Mucosa of descending colon (tissue), 3 donors: Measurements from ENCODE around the gene AP1M1. TPM values are rescaled to one million over a fixed set of nuclear protein-coding genes. Genes with fewer than 3 reads are reported as not detected.

Experiments used
- ATAC-seq: fragments of 200-7000 bp; cut with Tn5 transposase; one replicate; pipeline ENCODE4 v1.9.1; 2020; ENCODE audit warnings: mild to moderate bottlenecking, moderate library complexity
- DNase-seq, 3 donors: peaks; one replicate each; pipeline ENCODE4 v3.0.0-alpha.2; 2020
- H3K36me3 ChIP-seq: fragments of 200-600 bp; one replicate; pipeline ENCODE4 v1.8.0; 2021; ENCODE audit warnings: low read depth, mild to moderate bottlenecking
- H3K4me1 ChIP-seq: fragments of 200-600 bp; one replicate; pipeline ENCODE4 v1.8.0; 2021; ENCODE audit warnings: low read depth, mild to moderate bottlenecking
- H3K4me3 ChIP-seq: fragments of 200-600 bp; one replicate; pipeline ENCODE4 v1.8.0; 2021; ENCODE audit warnings: mild to moderate bottlenecking
- H3K9me3 ChIP-seq: fragments of 200-600 bp; one replicate; pipeline ENCODE4 v1.8.0; 2021; ENCODE audit warnings: mild to moderate bottlenecking
- intact Hi-C, 2 donors: fragments of 100-400 bp; cut with DNase I in 1 of 2; cut with micrococcal nuclease in 1 of 2; formaldehyde crosslinking; loops; one replicate each; pipeline versions ENCODE4 v1.11.0 to v1.11.1; 2022; cut with DNase I, micrococcal nuclease
- long read RNA-seq, 2 donors: library from polyadenylated mRNA; unstranded; transcript quantifications; one replicate each; pipeline ENCODE4 v2.0.0, GENCODE V29; 2019 to 2021
- total RNA-seq, 3 donors: library from RNA; stranded (reverse); fragmentation: NEBNext Ultra II Directional in 2 of 3; extraction: Animal tissue kit (Norgen Biotek cat#: 25700) in 2 of 3; gene quantifications; one replicate each; pipeline versions ENCODE4 v1.2.1 to v1.2.4, GENCODE V29; 2021 to 2023
- TF ChIP-seq, protein P1 (sequence below): fragments of 200-600 bp; IDR thresholded peaks from one replicate; pipeline ENCODE4 v1.8.0; 2022; ENCODE audit warnings: antibody characterized with exemption, mild to moderate bottlenecking
- donor health status: DM: no; HTN: no; CAD: no; lungs with moderate emphysema.
- donor health status: DM: no; HTN: no; CAD: no.
- donor health status: DM: no; HTN: yes; CAD: no.

AP1M1 gene
- total RNA-seq = 10 to 100 TPM; 26.3 to 59.3 (median 33.2) TPM
- long read RNA-seq, donor 1, full-length matches to known transcripts = 120 of 139 reads
- long read RNA-seq, donor 1, partial matches to known transcripts = 10 of 139 reads
- long read RNA-seq, donor 1, other reads (novel, unspliced or antisense) = 9 of 139 reads
- long read RNA-seq, donor 2, full-length matches to known transcripts = 31 of 35 reads
- long read RNA-seq, donor 2, partial matches to known transcripts = 1 of 35 reads
- long read RNA-seq, donor 2, other reads (novel, unspliced or antisense) = 3 of 35 reads

DNA sequence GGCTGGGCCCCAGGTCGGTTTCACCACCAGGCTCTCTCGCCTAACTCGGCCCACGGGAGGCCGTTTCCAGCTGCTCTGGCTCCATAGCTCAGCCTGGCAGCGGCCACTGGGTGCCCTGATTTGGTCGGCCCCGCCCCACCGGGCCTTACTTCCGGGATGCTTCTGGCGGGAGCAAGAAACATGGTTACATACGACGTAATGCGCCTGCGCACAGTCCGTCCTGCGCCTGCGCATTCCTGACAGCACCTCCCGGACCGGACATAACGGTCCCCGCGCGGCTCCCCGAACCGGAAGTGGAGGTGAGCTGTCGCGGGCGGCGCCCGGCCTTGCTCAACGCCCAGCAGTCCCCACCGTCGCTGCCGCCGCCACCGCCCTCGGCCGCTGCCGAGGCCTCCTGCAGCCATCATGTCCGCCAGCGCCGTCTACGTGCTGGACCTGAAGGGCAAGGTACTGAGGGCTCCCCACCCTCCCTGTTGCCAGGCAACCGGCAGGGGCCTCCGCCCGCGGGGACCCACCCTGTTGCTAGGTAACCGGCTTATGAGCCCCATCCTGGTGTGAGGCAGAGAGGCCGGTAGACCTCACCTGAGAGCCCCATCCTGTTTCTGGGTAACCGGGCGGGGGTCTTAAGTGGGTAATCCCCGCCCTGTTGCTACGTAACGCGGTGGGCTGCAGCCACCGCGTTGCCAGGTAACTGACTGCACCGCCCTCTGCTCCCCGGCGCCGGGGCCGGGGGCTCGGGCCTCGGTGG lies at the start of gene AP1M1:
Gene AP1M1 (plus strand): TSS at position 290 of the 748 bp plus-strand sequence. CDS start 116 bp downstream, at position 406.
- TF ChIP-seq, protein P1, sequence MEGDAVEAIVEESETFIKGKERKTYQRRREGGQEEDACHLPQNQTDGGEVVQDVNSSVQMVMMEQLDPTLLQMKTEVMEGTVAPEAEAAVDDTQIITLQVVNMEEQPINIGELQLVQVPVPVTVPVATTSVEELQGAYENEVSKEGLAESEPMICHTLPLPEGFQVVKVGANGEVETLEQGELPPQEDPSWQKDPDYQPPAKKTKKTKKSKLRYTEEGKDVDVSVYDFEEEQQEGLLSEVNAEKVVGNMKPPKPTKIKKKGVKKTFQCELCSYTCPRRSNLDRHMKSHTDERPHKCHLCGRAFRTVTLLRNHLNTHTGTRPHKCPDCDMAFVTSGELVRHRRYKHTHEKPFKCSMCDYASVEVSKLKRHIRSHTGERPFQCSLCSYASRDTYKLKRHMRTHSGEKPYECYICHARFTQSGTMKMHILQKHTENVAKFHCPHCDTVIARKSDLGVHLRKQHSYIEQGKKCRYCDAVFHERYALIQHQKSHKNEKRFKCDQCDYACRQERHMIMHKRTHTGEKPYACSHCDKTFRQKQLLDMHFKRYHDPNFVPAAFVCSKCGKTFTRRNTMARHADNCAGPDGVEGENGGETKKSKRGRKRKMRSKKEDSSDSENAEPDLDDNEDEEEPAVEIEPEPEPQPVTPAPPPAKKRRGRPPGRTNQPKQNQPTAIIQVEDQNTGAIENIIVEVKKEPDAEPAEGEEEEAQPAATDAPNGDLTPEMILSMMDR = no peak
- Histone ChIP-seq H3K9me3 (no peaks in the 10 kb centered on the region), H3K36me3 (no peaks in the 10 kb centered on the region), H3K4me1 (peaks cover 23% of the 10 kb centered on the region), H3K4me3 (peak within 1 kb of the TSS; percentile 84)
- intact Hi-C loops = no loop called here
- DNase-seq (peak; percentile 99), ATAC-seq (peak; percentile 88)

DNA sequence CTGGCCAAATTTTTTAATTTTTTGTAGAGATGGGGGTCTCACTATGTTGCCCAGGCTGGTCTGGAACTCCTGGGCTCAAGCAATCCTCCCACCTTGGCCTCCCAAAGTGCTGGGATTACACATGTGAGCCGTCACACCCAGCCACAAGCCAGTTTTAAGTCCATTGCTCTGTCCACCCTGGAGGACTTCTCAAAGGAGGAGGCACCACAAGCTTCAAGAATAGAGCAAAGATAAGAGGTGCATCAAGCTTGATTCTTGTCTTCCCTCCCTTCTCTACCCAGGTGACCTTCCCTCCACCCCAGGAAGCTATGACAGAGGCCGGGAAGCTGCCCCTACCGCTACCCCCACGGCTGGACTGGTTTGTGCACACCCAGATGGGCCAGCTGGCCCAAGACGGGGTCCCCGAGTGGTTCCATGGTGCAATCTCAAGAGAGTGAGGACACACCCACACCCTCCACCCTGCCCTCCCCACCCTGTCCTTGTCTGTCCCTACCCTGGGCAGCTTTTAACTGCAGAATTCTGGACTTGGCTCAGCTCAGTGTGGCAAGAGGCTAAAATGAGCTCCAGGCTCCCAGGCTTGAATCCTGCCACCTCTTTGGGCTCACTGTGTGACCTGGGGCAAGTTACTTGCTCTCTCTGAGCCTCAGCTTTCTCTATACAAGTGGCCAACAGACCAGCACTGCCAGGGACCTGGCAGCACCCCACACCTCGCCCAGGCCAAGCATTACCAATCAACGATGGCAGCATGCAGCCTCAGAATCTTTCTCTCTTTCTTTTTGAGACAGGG lies 49.1 kb upstream of the AP1M1 start:
- no peaks in the 10 kb centered on the region for H3K36me3 ChIP-seq
- ATAC-seq (peak; percentile 20), DNase-seq (no peak)
- intact Hi-C loops = no loop called here
- no peaks in the 10 kb centered on the region for H3K9me3 ChIP-seq
- TF ChIP-seq, protein P1 = no peak
- no peak overlapping the region for H3K4me3 ChIP-seq
- no peaks in the 10 kb centered on the region for H3K4me1 ChIP-seq

DNA sequence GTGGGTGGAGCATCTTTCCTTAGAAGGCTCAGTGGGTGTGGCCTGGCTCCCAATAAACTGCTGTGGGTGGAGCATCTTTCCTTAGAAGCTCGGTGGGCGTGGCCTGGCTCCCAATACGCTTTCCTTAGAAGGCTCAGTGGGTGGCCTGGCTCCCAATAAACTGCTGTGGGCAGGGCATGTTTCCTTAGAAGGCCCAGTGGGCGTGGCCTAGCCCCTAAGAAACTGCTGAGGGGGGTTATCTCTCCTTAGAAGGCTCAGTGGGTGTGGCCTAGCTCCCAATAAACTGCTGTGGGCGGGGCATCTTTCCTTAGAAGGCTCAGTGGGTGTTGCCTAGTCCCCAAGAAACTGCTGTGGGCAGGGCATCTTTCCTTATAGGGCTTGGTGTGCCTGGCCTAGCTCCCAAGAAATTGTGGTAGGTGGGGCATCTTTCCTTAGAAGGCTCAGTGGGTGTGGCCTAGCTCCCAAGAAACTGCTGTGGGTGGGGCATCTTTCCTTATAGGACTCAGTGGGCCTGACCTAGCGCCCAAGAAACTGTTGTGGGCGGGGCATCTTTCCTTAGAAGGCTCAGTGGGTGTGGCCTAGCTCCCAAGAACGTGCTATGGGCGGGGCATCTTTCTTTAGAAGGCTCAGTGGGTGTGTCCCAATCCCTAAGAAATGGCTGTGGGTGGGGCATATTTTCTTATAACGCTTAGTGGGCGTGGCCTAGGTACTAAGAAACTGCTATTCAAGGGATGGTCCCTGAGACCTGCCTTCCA lies 44.0 kb upstream of the AP1M1 start:
- TF ChIP-seq, protein P1 = no peak
- no peaks in the 10 kb centered on the region for H3K36me3 ChIP-seq

DNA sequence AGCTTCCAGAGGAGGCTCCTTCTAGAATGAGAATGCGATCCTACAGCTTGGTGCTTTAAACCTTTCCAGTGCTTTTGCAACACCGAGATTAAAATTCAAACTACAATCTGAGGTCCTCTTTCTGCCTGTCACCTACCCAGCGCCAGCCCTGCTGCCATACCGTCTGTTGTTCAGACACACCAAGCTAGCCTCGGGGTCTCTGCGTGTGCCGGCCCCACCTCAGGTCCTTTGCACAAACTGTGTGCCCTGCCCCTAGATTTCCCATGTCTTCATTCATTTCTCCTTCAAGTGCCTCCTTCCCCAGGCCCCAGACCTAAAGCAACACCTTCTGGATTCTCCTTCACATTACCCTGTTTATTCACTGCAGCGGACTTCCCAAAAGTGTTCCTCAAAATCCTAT lies 43.2 kb upstream of the AP1M1 start:
- intact Hi-C loops = no loop called here
- Histone ChIP-seq H3K4me3 (no peak overlapping the region), H3K4me1 (no peaks in the 10 kb centered on the region), H3K36me3 (no peaks in the 10 kb centered on the region), H3K9me3 (no peaks in the 10 kb centered on the region)
- TF ChIP-seq, protein P1 = no peak
- DNase-seq (no peak), ATAC-seq (no peak)

More for the DNA sequence above, 44.0 kb upstream of the AP1M1 start:
- ATAC-seq (peak; percentile 42), DNase-seq (peak in 1 of 3 donors; percentile 29)
- H3K4me1 ChIP-seq = no peaks in the 10 kb centered on the region
- intact Hi-C loops = no loop called here
- H3K4me3 ChIP-seq = no peak overlapping the region
- no peaks in the 10 kb centered on the region for H3K9me3 ChIP-seq

DNA sequence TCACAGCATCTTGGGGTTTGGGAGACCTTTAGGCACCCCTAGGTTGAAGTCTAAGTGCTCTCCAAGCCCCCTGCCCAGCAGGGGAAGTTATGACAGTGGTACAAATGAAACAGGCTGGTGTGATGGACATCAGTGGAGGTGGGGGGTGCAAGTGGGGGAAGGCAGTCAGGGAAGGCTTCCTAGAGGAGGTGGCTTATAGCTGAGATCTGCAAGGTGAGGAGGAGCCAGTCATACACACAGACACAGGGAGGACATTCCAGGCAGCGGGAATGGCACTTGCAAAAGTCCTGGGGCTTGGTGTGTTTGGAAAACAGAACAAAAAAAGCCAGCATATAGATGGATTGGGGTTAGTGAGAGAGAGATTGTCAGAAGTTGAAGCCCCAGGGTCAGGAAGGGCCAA lies 42.6 kb upstream of the AP1M1 start:
- DNase-seq (no peak), ATAC-seq (no peak)
- no peaks in the 10 kb centered on the region for H3K4me1 ChIP-seq
- no peak overlapping the region for H3K4me3 ChIP-seq
- intact Hi-C loops = no loop called here
- TF ChIP-seq, protein P1 = no peak
- H3K9me3 ChIP-seq = no peaks in the 10 kb centered on the region
- H3K36me3 ChIP-seq = no peaks in the 10 kb centered on the region
